GM11168 (cell line): ENCODE results near the gene FAM107A.

Source experiments
- in situ Hi-C: fragments of 300-500 bp; cut with MboI; formaldehyde crosslinking; loops from one replicate; pipeline ENCODE4 v1.12.0; 2022; ENCODE audit warnings: low sequenced_read_pairs; ENCODE audit not compliant: unreplicated experiment

The FAM107A gene

GRCh38 chr3:58522759-58523425 lies 54.3 kb downstream of the FAM107A start:
- in situ Hi-C loops: no loop called here

- in situ Hi-C loops: no loop called here
Observed at GRCh38 chr3:58521917-58522631, 55.1 kb downstream of the FAM107A start.

- in situ Hi-C loops: no loop called here
Observed at GRCh38 chr3:58521336-58521670, 55.9 kb downstream of the FAM107A start.

GRCh38 chr3:58520403-58521335 lies 56.5 kb downstream of the FAM107A start:
- in situ Hi-C loops: no loop called here

GRCh38 chr3:58519668-58520402 lies 57.4 kb downstream of the FAM107A start:
- in situ Hi-C loops: no loop called here

- in situ Hi-C loops: no loop called here
Observed at GRCh38 chr3:58518291-58518789, 58.9 kb downstream of the FAM107A start.

GRCh38 chr3:58514405-58514804 lies 62.8 kb downstream of the FAM107A start:
- in situ Hi-C loops: no loop called here
